C4-2B (cell line): ENCODE results near the gene CDC27.

Experiments
- CTCF ChIP-seq: fragments of 450-650 bp; conservative IDR thresholded peaks from 2 replicates; pipeline ENCODE4 v1.5.1; 2017; ENCODE audit warnings: mild to moderate bottlenecking
- ZFX ChIP-seq: fragments of 450-650 bp; IDR thresholded peaks from 2 replicates; pipeline ENCODE4 v1.6.1; 2017

DNA sequence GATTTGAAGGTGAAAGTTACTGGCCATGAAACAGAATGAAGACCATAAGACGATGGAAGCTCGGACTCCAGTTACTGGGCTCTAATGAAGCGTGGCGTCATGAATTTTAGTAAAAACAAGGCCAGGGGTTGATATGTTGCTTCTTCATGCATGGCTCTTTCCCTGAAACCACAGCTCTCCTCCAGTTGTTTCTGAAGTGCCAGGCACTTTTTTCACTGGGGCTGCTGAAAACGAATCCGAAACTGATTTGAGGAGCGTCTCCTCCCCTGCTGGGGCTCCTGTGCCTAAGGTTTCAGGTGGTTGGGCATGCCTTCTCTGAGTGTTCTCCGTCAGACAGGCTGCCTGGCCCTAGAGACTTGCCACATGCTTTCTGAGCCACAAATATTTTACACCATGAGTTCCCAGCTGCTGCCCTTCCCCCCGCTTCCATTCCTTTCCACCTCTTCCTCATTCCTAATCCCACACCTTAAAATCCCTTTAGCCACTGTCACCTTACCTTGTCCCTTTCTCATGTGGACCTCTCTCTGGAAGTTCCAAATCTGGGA, 16.4 kb upstream of the CDC27 start:
- no peak for TF ChIP-seq CTCF
- no peak for TF ChIP-seq ZFX
